H9 (cell line): ENCODE measurements around the gene SDK1. TPM values are rescaled to one million over a fixed set of nuclear protein-coding genes. Genes with fewer than 3 reads are reported as not detected.

Source experiments
- DNase-seq: peaks from one replicate; pipeline ENCODE4 v3.0.0-alpha.2; 2017
- H2AFZ ChIP-seq: one replicate; pipeline ENCODE4 v1.6.1; 2013; ENCODE audit warnings: mild to moderate bottlenecking, low read length, control low read depth, moderate library complexity
- H2AK5ac ChIP-seq: 2 replicates; pipeline ENCODE4 v1.6.1; 2013; ENCODE audit warnings: low read length, control low read depth, mixed read lengths; ENCODE audit not compliant: insufficient read length
- H2BK120ac ChIP-seq: one replicate; pipeline ENCODE4 v1.6.1; 2013; ENCODE audit warnings: low read depth, mild to moderate bottlenecking, low read length, control low read depth, inconsistent platforms; ENCODE audit not compliant: poor library complexity, severe bottlenecking
- H2BK12ac ChIP-seq: 2 replicates; pipeline ENCODE4 v1.6.1; 2013; ENCODE audit warnings: low read length, control low read depth, mixed read lengths, low read depth; ENCODE audit not compliant: insufficient read length
- H2BK15ac ChIP-seq: 2 replicates; pipeline ENCODE4 v1.6.1; 2013; ENCODE audit warnings: low read depth, low read length, control low read depth
- H2BK20ac ChIP-seq: one replicate; pipeline ENCODE4 v1.6.1; 2013; ENCODE audit warnings: low read depth, mild to moderate bottlenecking, low read length, control low read depth, inconsistent platforms; ENCODE audit not compliant: poor library complexity, severe bottlenecking
- H2BK5ac ChIP-seq: 2 replicates; pipeline ENCODE4 v1.6.1; 2013; ENCODE audit warnings: low read length, control low read depth, mixed read lengths; ENCODE audit not compliant: insufficient read length
- H3K14ac ChIP-seq: 2 replicates; pipeline ENCODE4 v1.6.1; 2013; ENCODE audit warnings: low read length, control low read depth; ENCODE audit not compliant: insufficient read depth
- H3K18ac ChIP-seq: 2 replicates; pipeline ENCODE4 v1.6.1; 2013; ENCODE audit warnings: low read depth, mild to moderate bottlenecking, mixed read lengths, low read length, control low read depth; ENCODE audit not compliant: insufficient read length
- H3K23ac ChIP-seq: 2 replicates; pipeline ENCODE4 v1.6.1; 2013; ENCODE audit warnings: low read length, control low read depth, mixed read lengths, low read depth; ENCODE audit not compliant: insufficient read length
- H3K23me2 ChIP-seq: 2 replicates; pipeline ENCODE4 v1.6.1; 2013; ENCODE audit warnings: low read depth, mild to moderate bottlenecking, mixed read lengths, low read length, control low read depth; ENCODE audit not compliant: insufficient read length, poor library complexity, severe bottlenecking
- H3K27ac ChIP-seq: 2 replicates; pipeline ENCODE4 v1.5.1; 2013; ENCODE audit warnings: low read length, control low read depth, mixed read lengths, low read depth; ENCODE audit not compliant: insufficient read length
- H3K27me3 ChIP-seq: 2 replicates; pipeline ENCODE4 v1.6.1; 2013; ENCODE audit warnings: low read length, control low read depth, inconsistent platforms; ENCODE audit not compliant: insufficient read depth
- H3K4ac ChIP-seq: 2 replicates; pipeline ENCODE4 v1.6.1; 2013; ENCODE audit warnings: low read depth, mild to moderate bottlenecking, control low read depth, inconsistent platforms, low read length, moderate library complexity
- H3K4me1 ChIP-seq: 2 replicates; pipeline ENCODE4 v1.6.1; 2013; ENCODE audit warnings: low read length, control low read depth, inconsistent platforms; ENCODE audit not compliant: insufficient read depth
- H3K4me2 ChIP-seq: 2 replicates; pipeline ENCODE4 v1.6.1; 2013; ENCODE audit warnings: low read length, control low read depth, mixed read lengths; ENCODE audit not compliant: insufficient read length, insufficient read depth
- H3K56ac ChIP-seq: 2 replicates; pipeline ENCODE4 v1.6.1; 2013; ENCODE audit warnings: low read depth, mild to moderate bottlenecking, mixed read lengths, low read length, control low read depth; ENCODE audit not compliant: insufficient read length
- H3K79me1 ChIP-seq: 2 replicates; pipeline ENCODE4 v1.6.1; 2013; ENCODE audit warnings: low read depth, mild to moderate bottlenecking, moderate library complexity, low read length, control low read depth, inconsistent platforms; ENCODE audit not compliant: insufficient read depth, poor library complexity, severe bottlenecking
- H3K79me2 ChIP-seq: 2 replicates; pipeline ENCODE4 v1.6.1; 2013; ENCODE audit warnings: low read length, control low read depth, inconsistent platforms; ENCODE audit not compliant: insufficient read depth
- H3K9ac ChIP-seq: 2 replicates; pipeline ENCODE4 v1.6.1; 2013; ENCODE audit warnings: low read length, control low read depth, mixed read lengths; ENCODE audit not compliant: insufficient read length; ENCODE audit errors: extremely low read depth
- H3K9me3 ChIP-seq: one replicate; pipeline ENCODE4 v1.6.1; 2013; ENCODE audit warnings: low read depth, low read length, inconsistent platforms; ENCODE audit not compliant: control insufficient read depth
- H3T11ph ChIP-seq: one replicate; pipeline ENCODE4 v1.6.1; 2013; ENCODE audit warnings: mild to moderate bottlenecking, low read length, control low read depth, inconsistent platforms
- H4K20me1 ChIP-seq: one replicate; pipeline ENCODE4 v1.6.1; 2013; ENCODE audit not compliant: control insufficient read depth, insufficient read length, insufficient read depth
- H4K5ac ChIP-seq: 2 replicates; pipeline ENCODE4 v1.6.1; 2013; ENCODE audit warnings: low read depth, mild to moderate bottlenecking, mixed read lengths, low read length, control low read depth; ENCODE audit not compliant: insufficient read length
- H4K8ac ChIP-seq: replicated peaks from 2 replicates; pipeline ENCODE4 v1.6.1; 2013; ENCODE audit warnings: low read length, control low read depth, mixed read lengths, low read depth; ENCODE audit not compliant: insufficient read length
- H4K91ac ChIP-seq: 2 replicates; pipeline ENCODE4 v1.6.1; 2013; ENCODE audit warnings: low read depth, mild to moderate bottlenecking, moderate library complexity, mixed read lengths, low read length, control low read depth; ENCODE audit not compliant: insufficient read length
- H3K27ac Mint-ChIP-seq, 3 experiments: 2 replicates in 2 of 3; 3 replicates in 1 of 3; pipeline ENCODE4 v1.8.0; 2020 to 2021; ENCODE audit warnings: mixed read lengths in 3 of 3, mild to moderate bottlenecking in 1 of 3, moderate library complexity in 1 of 3
- H3K27me3 Mint-ChIP-seq: 2 replicates; pipeline ENCODE4 v1.8.0; 2021; ENCODE audit warnings: low read depth, mild to moderate bottlenecking, moderate library complexity, mixed read lengths
- H3K36me3 Mint-ChIP-seq, 3 experiments: 2 replicates in 2 of 3; 3 replicates in 1 of 3; pipeline ENCODE4 v1.8.0; 2020 to 2021; ENCODE audit warnings: low read depth in 3 of 3, mixed read lengths in 3 of 3; ENCODE audit not compliant: insufficient read depth in 1 of 3
- H3K4me1 Mint-ChIP-seq, 2 experiments: 2 replicates each; pipeline ENCODE4 v1.8.0; 2020; ENCODE audit warnings: mixed read lengths in 2 of 2
- H3K4me3 Mint-ChIP-seq, 2 experiments: 2 replicates in 1 of 2; 3 replicates in 1 of 2; pipeline ENCODE4 v1.8.0; 2020 to 2021; ENCODE audit warnings: mild to moderate bottlenecking in 2 of 2, mixed read lengths in 2 of 2, moderate library complexity in 1 of 2
- H3K9me3 Mint-ChIP-seq, 2 experiments: 2 replicates in 1 of 2; 3 replicates in 1 of 2; pipeline ENCODE4 v1.8.0; 2020; ENCODE audit warnings: mild to moderate bottlenecking in 2 of 2, mixed read lengths in 2 of 2, moderate library complexity in 1 of 2
- CTCF ChIP-seq: fragments of 200-600 bp; sonication (generic); conservative IDR thresholded peaks from 3 replicates; pipeline ENCODE4 v1.8.0; 2021; ENCODE audit warnings: antibody characterized with exemption, mild to moderate bottlenecking
- WGBS: extraction: QIAGEN DNeasy Blood & Tissue Kit; methylation state at CpG from one replicate; pipeline ENCODE4 v1.1.7; 2013; ENCODE audit warnings: missing lambda C conversion rate, low lambda C conversion rate, mixed read lengths; ENCODE audit not compliant: insufficient read length; ENCODE audit errors: extremely low coverage; 5-methylcytosine and 5-hydroxymethylcytosine counted together
- total RNA-seq: library from RNA; stranded (reverse); gene quantifications from 2 replicates; pipeline ENCODE4 v1.2.1, GENCODE V29; 2021

The SDK1 gene
- total RNA-seq, 1 experiment from 2014 or later, result 8.7 TPM

GRCh38 chr7:4040109-4040928 is 739.3 kb downstream of the SDK1 start:
- WGBS, result no CpG with 5 or more reads among the region's 20 CpGs
- peak overlapping the region; percentile 12 for H3K4me2 ChIP-seq
- no peaks in the 10 kb centered on the region for H3K79me1 ChIP-seq
- no peaks in the 10 kb centered on the region for H3K9me3 ChIP-seq
- DNase-seq, result peak; percentile 59
- no peak overlapping the region for H2AFZ ChIP-seq
- no peak overlapping the region for H3K4ac ChIP-seq
- H3K9ac ChIP-seq, result no peak overlapping the region
- peak overlapping the region; percentile 79 for H3K27ac ChIP-seq
- peak overlapping the region; percentile 6 for H3K18ac ChIP-seq
- no peak for TF ChIP-seq CTCF
- Mint-ChIP-seq H3K9me3 (no peaks in the 10 kb centered on the region), H3K36me3 (no peaks in the 10 kb centered on the region; a peak in 3 of 7 replicates), H3K4me3 (peak overlapping the region; percentile 13 to 32; a peak in 4 of 5 replicates), H3K27me3 (no peaks in the 10 kb centered on the region), H3K4me1 (peaks cover 54 to 55% of the 10 kb centered on the region in 2 experiments), H3K27ac (peak overlapping the region; percentile 94 to 99 (median 98))
- peak overlapping the region; percentile 40 for H2BK120ac ChIP-seq
- H3K23ac ChIP-seq, result no peak overlapping the region
- H2BK12ac ChIP-seq, result no peak overlapping the region
- H3K23me2 ChIP-seq, result no peaks in the 10 kb centered on the region
- no peak overlapping the region for H2BK5ac ChIP-seq
- H4K91ac ChIP-seq, result no peak overlapping the region
- H3K27me3 ChIP-seq, result no peaks in the 10 kb centered on the region
- H4K20me1 ChIP-seq, result no peaks in the 10 kb centered on the region
- H2BK15ac ChIP-seq, result no peak overlapping the region
- peaks cover 16% of the 10 kb centered on the region; the same call in 1 of the 2 replicates for H3K4me1 ChIP-seq
- H4K5ac ChIP-seq, result no peak overlapping the region
- H3K79me2 ChIP-seq, result no peaks in the 10 kb centered on the region
- H2AK5ac ChIP-seq, result no peak overlapping the region
- no peak overlapping the region for H3K56ac ChIP-seq
- H3K14ac ChIP-seq, result no peak overlapping the region
- H4K8ac ChIP-seq, result no peak overlapping the region
- H3T11ph ChIP-seq, result no peak overlapping the region
- H2BK20ac ChIP-seq, result no peak overlapping the region
